ENCODE results near the gene PARD3.
A peak's percentile ranks its signal among the peaks of the same experiment; 100 is the strongest.

Gene PARD3

DNA sequence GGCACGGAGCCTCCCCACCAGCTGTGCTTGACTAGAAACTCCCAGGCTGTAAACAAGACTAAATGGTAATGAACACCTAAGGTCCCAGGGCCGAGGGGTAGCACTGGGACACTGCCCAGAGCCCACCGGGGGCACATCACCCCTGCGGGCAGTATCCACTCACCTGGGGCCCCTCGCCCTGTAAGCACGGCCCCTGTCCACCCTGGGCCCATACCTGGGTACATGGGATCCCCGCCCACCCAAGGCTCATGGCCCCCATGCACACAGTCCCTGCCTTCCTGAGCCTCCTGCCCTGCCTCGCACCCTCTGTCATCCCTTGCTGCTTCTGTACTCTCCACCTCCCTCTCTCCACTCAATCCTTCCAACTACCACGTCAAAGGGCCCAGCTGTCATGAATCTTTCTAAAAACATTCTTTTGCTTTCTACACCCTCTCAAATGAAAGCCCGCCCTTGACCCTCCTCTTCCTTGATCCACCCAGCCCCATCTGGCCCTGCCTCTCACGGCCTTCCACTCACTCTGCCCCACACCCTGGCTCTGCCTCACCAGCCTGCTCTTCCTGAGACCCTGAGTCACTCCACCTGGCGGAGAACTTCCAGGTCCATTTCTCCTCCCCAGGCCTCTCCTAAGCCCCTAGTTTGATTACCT is 173.1 kb downstream of the PARD3 start:
- DNase-seq = no peak

DNA sequence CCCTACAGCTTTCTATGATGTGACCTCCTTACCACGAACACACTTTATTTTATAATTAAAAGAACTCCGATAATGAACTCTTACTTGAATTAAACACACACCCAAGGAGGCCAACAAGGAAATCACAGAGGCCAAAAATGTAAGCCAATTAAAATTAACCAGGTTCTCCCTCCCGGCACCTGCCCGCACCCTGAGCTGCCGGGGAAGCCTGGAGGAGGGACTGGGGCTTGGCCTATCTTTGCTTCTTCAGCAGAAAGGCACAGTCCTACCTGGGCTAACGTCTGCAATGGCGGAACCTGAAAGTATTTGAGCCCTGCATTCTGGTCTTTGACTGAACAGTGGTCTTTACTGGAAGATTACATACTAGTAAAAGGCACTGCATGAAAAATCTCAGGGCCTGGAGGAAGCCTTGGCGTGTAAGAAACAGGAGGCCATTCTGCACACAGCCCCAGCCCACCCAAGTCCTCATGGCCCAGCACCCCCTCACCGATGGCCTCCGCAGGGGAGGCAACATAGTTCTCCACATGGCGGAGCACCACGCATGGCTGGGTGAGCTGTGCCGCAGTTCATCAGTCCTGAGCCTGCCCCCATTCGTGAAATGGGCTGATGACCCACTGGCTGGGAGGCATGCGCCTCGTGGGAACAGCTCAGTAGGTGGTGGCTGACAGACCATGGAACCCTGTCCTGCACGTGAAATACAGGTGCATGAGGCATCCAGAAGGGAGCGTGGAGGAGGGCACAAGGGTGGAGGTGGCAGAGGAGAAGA is 173.8 kb downstream of the PARD3 start:
- no peak for DNase-seq

- peak; percentile 71 for DNase-seq
These were observed 176.6 kb downstream of the PARD3 start for GRCh38 chr10:34638406-34639054.

GRCh38 chr10:34637418-34637911 is 177.6 kb downstream of the PARD3 start:
- peak; percentile 64 for DNase-seq

DNA sequence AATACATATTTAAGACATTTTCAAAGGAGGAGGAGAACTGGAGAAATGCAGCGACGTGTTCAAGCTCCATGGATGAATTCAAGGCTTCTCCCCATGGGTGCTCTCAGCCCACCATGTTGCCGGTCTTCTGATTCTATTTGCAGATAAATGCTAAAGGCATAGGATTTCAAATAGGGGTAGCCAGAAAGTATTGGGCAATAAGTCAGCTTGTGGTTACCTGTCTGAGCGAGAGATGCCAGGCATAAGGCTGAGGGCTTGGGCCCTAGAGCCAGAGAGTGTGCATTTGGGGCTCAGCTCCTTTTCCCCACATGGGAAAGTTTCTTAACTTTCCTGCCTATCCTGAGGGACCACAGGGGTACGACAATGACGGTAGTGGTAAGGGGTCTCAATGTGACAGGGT is 180.0 kb downstream of the PARD3 start:
- DNase-seq = no peak

DNA sequence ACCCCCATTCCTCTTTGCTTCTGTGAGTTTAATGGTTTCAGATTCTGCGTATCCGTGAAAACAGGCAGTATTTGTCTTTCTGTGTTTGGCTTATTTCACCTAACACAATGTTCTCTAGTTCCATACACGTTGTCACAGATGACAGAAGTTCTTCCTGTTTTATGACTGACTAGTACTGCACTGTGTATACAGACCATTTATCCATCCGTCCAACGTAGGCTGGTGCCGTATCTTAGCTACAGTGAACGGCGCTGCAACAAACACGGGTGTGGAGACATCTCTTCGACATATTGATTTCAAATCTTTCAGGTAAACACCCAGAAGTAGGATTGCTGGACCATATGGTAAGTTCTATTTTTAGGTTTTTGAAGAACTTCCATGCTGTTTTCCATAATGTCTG is 181.7 kb downstream of the PARD3 start:
- no peak for DNase-seq

GRCh38 chr10:34629084-34629483 is 186.0 kb downstream of the PARD3 start:
- no peak for DNase-seq

DNA sequence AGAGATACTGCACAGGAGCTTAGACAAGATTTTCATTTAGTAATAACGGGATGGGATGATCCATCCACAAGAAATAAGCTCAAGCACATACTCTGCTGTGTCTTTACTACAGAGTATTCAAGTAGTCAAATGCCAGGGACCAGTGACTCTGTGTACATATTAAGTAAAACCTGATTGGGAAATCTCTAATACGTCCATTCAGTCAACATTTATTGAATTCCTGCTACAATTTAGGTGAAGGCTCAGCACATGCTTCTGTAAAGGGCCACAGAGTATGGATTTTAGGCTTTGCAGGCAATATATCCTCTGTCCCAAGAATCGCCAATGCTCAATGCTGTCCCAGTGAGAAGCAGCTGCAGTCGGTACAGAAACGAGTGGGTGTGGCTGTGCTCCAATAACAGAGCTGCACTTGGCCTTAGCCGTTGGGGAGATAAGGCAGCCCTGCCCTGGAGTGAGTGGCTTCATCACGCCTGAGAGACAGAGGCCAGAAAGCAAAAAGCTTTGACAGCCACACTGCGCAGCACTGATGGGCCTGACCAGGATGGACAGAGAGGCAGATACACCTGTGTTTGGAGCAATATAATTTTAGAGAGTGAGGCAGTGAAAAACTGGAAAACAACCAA is 186.8 kb downstream of the PARD3 start:
- peak; percentile 58 for DNase-seq

GRCh38 chr10:34627741-34628140 is 187.4 kb downstream of the PARD3 start:
- DNase-seq = no peak

GRCh38 chr10:34627331-34627730 is 187.8 kb downstream of the PARD3 start:
- DNase-seq = no peak

DNA sequence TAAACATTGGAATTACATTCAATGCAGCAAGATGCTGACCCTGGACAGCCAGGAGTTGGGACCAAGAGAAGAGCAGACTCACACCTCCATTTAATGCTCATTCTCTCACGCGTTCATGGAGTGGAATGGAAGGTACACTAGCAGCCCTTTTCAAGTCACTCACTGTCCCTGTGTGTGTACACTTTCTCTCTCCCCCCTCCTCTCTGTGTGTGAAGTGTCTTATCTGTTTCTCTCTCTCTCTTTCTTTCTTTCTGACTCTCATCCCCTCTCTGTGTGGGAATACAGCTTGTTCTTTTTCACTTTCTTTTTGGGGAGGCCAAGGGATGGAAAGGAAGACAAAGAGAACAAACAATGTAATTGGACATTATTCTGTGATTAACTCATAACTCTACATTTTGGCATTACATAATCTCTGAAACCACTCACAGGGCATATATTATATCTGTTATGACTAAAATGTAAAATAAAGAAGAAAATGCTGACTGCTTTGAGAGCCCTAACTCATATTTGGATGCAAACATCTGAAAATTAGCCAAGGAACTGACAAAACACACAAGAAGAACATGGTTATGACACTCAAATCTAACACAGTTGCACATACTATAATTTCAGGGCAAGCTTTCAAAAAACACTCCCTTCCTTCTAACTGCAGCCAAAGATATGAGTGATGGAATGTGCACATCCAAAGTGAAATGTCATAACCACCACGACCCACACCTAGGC is 188.8 kb downstream of the PARD3 start:
- no peak for DNase-seq

- no peak for DNase-seq
These were observed 190.6 kb downstream of the PARD3 start for GRCh38 chr10:34624323-34625153.

GRCh38 chr10:34622945-34623344 is 192.2 kb downstream of the PARD3 start:
- DNase-seq = no peak

- no peak for DNase-seq
These were observed 196.5 kb downstream of the PARD3 start for GRCh38 chr10:34618611-34619010.

DNA sequence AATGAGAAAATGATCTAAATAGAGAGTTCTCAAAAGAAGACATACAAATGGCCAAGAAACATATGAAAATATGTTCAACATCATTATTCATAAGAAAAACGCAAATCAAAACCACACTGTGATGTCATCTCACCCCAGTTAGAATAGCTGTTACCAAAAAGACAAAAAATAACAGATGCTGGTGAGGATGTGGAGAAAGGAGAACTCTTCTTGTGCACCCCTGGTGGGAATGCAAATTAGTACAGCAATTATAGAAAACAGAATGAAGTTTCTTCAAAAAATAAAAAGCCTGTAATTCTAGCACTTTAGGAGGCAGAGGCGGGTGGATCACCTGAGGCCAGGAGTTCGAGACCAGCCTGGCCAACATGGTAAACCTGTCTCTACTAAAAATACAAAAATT is 199.3 kb downstream of the PARD3 start:
- DNase-seq = no peak

DNA sequence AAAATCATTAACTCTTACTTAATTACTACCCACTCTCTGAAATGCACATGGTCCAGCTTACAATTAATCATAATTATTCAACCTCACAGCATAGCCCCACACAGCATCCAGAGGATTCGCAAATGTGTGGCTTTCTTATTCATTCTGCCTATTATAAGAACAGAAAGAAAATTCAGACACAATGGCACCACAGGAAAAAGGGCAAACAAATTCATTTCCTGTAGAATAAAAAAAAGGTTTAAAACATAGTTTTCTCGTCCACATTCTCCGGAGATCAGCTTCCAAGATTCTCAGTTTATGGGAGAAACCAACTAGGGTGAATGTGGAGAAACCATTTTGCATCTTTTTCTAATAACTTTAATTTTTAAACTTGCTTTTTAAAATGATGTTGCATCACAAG is 201.6 kb downstream of the PARD3 start:
- DNase-seq = no peak

DNA sequence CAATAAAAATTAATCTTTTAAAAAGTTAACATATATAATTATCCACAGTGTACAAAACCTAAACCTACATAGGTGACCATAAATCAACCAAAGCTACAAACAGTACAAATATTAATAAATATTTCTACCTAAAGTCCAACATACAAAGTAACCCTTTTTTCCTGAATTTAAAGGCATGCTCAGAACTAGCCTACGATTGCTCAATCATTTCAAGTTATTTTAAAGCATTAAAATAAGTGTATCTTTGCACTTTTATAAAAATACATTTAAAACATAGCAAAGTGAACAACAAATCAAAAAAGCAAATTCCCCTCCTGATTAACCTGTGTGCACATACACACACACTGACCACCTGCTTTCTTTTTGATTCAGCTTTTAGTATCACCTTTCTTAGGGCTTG is 202.2 kb downstream of the PARD3 start:
- DNase-seq = no peak

GRCh38 chr10:34612446-34612845 is 202.7 kb downstream of the PARD3 start:
- DNase-seq = no peak

GRCh38 chr10:34609287-34609940 is 205.7 kb downstream of the PARD3 start:
- DNase-seq = no peak

- no peak for DNase-seq
These were observed 207.2 kb downstream of the PARD3 start for GRCh38 chr10:34607894-34608293.

DNA sequence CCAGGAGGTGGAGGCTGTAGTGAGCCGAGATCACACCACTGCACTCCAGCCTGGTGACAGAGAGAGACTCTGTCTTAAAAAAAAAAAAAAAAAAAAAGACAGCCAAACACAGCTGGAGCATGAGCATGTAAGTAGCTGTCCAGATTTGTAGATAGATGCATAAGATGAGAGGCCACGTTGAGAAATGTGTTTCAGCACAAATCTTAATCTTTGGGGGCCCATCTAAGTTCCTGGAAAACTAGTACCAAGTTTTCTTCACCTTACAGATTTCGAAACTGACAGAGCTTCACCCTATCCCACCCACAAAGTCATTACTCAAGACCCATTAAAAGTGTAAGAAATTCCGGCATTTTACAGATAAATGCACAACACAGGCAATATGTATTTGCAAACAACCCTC is 208.2 kb downstream of the PARD3 start:
- DNase-seq = peak; percentile 31
